HG03039 (cell line): Measurements from ENCODE around the gene ERBB2.
"Not testable (repeated sequence)": the region's sequence is repeated elsewhere in the genome, so short reads cannot be mapped to it uniquely, and the experiment has no call there.

ENCODE experiments used
- ATAC-seq: cut with Tn5 transposase; IDR thresholded peaks from one replicate; pipeline ENCODE4 v1.9.1; 2021; ENCODE audit warnings: mild to moderate bottlenecking, moderate library complexity; ENCODE audit not compliant: unreplicated experiment

ERBB2 gene

DNA sequence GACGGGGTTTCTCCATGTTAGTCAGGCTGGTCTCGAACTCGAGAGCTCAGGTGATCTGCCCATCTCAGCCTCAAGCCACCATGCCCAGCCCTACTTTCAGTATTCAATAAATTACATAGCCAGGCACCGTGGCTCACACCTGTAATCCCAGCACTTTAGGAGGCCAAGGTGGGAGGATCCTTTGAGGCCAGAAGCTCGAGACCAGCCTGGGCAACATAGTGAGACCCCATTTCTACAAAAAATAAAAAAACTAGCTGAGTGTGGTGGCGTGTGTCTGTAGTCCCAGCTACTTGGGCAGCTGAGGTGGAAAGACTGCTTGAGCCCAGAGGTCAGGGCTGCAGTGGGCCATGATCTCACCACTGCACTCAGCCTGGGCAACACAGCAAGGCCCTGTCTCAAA lies 22.2 kb downstream of the ERBB2 start:
- no peak for ATAC-seq

DNA sequence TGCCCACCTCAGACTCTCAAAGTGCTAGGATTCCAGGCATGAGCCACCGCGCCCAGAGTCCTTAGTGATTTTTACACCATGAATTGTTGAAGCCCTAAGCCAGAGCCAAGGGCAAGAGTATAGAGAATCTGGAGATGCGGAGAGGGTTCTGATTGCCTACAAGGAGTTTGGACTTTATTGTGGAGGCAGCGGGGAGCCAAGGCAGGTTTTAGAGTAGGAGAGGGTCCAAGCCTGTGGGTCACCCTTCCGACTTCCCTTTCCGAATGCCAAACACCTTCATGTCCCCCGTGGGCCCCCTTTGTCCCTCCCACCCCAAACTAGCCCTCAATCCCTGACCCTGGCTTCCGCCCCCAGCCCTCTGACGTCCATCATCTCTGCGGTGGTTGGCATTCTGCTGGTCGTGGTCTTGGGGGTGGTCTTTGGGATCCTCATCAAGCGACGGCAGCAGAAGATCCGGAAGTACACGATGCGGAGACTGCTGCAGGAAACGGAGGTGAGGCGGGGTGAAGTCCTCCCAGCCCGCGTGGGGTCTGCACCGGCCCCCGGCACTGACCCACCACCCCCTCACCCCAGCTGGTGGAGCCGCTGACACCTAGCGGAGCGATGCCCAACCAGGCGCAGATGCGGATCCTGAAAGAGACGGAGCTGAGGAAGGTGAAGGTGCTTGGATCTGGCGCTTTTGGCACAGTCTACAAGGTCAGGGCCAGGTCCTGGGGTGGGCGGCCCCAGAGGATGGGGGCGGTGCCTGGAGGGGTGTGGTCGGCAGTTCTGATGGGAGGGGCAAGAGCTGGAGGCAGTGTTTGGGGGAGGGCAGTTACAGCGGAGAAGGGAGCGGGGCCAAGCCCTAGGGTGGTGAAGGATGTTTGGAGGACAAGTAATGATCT lies 23.3 kb downstream of the ERBB2 start:
- no peak for ATAC-seq

DNA sequence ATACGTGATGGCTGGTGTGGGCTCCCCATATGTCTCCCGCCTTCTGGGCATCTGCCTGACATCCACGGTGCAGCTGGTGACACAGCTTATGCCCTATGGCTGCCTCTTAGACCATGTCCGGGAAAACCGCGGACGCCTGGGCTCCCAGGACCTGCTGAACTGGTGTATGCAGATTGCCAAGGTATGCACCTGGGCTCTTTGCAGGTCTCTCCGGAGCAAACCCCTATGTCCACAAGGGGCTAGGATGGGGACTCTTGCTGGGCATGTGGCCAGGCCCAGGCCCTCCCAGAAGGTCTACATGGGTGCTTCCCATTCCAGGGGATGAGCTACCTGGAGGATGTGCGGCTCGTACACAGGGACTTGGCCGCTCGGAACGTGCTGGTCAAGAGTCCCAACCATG lies 24.9 kb downstream of the ERBB2 start:
- no peak for ATAC-seq

DNA sequence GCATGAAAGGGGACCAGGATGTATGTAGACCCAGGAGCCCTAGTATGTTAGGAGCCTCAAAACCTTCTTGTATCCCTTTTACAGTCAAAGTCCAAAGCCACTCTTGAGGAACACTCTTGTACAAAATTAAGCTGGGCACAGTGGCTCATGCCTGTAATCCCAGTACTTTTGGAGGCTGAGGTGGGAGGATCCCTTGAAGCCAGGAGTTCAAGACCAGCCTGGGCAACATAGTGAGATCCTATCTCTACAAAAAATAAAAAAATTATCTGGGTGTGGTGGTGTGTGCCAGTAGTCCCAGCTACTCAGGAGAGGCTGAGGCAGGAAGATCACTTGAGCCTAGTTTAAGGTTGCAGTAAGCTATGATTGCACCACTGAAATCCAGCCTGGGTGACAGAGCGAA lies 26.1 kb downstream of the ERBB2 start:
- ATAC-seq: not testable (repeated sequence)

DNA sequence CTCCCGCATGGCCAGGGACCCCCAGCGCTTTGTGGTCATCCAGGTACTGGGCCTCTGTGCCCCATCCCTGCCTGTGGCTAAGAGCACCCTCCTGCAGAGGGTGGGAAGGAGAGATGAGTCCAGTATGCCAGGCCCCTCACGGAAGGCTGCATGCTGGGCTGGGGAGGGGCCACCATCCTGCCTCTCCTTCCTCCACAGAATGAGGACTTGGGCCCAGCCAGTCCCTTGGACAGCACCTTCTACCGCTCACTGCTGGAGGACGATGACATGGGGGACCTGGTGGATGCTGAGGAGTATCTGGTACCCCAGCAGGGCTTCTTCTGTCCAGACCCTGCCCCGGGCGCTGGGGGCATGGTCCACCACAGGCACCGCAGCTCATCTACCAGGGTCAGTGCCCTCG lies 26.8 kb downstream of the ERBB2 start:
- ATAC-seq: no peak

DNA sequence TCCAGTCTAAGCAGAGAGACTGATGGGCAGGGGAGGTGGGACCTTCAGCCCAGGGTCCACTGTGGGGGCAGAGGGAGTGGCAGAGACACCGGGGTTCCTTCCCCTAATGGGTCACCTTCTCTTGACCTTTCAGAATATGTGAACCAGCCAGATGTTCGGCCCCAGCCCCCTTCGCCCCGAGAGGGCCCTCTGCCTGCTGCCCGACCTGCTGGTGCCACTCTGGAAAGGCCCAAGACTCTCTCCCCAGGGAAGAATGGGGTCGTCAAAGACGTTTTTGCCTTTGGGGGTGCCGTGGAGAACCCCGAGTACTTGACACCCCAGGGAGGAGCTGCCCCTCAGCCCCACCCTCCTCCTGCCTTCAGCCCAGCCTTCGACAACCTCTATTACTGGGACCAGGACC lies 27.7 kb downstream of the ERBB2 start:
- ATAC-seq: no peak

DNA sequence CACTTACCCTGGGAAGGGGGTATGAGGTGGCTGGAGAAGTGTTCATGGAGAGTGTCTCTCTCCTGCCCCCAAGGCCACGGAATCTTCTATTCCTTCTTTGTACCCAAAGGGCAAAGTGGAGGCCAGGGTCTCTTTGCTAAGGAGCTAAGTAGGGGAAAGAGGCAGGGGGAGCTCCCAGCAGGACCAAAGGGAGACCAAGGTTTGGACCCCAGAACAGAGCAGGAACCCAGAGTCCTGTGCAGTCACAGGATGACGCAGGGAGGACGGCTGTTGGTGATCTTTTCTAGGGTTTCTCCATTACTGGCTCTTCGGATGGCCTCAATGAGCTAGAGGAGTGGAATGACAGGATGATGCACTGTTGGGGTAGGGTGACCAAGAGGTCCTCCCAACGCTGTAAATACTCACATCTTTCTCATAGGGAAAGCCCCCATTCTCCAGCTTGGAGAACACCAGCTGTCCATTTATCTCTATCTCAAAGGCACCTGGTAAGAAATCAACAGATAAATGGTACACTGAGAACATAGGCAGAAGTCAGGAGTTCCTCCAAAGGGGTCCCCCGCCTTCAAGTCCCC lies 29.5 kb downstream of the ERBB2 start:
- no peak for ATAC-seq

DNA sequence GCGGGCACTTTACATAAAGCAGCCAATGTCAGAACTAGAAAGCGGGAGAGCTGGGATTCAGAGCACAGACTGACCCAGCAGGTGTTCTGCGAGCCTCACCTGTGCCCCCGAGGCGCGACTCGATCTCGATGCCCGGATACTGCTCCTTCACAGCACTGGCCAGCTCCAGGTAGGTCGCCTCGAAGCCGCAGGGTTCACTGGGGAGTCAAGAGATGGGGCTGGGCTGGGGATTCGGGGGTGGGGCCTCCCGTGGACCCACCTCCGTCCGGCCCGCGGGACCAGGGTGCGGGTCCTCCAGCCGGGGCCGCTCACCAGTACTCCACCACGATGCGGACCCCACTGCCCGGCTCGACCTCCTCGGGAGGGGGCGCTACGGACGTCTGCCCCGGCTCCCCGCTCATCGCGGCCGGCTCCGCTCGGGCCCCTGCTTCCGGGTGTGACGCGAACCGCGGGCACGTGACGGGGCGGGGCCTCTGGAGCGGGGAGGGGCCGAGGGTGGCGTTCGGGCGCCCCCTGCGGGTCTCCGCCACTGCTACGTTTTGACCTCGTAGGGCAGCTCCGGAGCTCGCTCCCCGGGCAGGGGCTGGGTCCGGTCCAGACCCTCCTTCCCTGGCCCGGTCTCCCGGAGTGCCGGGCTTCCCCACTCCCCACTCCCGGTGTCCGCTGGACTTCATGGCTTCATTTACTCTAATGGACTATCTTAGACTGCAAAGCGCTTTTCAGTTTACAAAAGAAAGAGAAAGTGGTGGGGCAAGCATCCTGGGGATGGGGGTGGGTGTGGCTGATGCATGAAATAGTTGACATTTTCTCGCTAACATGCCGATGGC lies 30.4 kb downstream of the ERBB2 start, which contains the start of gene MIEN1:
Gene MIEN1 (minus strand): TSS at position 438 of the 827 bp plus-strand sequence. CDS start 37 bp downstream, at position 401.
- peak; percentile 83 for ATAC-seq

DNA sequence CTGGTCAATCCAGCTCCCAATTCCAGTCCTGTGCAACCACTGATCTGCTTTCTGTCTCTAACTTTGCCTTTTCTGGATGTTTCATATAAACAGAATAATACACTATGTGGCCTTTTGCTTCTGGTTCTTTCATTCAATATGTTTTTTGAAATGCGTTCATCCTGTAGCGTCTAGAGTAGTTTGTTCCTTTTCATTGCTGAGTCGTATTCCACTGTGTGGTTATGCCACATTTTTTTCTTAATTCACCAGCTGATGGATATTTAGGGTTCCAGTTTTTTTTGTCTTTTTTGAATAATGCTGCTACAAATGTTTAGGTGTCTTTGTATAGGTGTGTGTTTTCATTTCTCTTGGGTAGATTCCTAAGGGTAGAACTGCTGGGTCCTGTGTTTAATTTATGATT lies 32.7 kb downstream of the ERBB2 start:
- ATAC-seq: no peak

DNA sequence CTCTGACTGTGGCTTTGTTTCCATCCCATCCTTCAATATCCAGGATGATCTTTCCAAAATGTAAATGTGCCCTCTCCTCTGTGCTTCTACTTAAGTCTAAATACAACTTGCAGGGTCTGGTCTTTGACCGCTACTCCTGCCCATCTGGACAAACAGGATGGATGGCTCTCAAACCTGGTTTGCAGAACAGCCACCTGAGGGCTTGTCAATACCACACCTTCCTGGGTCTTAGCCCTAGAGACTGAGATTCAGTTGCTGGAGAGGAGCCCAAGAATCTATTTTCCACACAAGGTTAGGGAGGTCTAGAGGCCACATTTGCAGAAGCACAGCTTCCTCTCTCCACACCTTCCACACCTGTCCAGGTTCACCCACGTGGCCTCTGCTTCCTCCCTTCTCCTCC lies 36.0 kb downstream of the ERBB2 start:
- no peak for ATAC-seq

DNA sequence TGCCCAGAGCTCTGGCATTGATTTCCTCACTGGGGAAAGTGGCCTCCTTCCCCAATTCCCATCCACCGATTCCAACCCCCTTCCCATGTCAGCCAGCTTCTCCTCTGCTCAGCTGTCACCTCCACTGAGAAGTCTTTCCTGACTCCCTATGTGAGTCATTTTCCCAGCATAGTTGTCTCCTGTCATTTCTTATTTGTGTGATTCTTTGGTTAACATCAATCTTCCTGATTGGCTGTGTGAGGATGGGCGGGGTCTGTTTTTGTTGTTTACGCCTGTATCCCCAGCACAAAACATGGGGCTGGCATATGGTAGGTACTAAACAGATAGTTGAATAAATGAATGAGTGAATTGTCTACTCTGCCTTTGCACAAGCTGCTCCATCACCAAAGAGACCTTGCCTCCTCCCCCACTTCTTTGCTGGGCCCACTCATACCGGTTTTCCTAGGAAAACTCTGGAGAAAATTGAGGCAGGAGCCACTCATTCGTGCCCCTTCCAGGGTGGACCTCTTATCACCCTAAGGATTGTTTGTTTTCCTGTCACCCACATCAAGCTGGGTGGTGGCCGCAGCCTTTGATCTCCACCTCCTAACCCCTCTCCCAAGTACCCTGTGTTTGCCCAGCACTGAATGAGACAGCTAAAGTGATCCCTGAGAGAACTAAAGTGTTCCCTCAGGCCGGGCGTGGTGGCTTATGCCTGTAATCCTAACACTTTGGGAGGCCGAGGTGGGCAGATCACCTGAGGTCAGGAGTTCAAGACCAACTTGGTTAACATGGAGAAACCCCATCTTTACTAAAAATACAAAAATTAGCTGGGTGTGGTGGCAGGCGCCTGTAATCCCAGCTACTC lies 36.7 kb downstream of the ERBB2 start:
- ATAC-seq: no peak

DNA sequence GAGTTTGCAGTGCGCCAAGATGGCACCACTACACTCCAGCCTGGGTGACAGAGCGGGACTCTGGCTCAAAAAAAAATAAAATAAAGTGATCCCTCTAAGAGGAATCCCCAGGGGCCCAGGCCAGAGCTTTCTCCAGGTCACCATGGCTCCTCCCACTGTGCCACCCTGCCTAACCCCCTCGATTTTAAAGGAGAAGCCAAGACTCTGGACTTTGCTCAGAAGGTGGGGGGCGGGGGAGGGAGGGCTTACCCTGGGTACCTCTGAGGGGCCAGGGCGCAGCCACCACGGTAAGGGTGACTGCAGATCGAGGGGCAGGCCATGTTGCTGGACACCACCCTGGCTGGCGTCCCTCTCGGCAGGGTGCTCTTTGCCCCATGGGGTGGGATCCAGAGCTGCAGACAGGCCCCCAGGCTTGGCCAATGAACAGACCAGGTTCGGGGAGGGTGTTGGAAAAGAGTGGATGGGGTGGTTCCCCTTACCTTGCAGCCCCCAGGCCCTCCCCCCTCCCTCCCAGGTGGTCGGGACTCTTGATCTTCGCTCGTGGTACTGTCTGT lies 37.4 kb downstream of the ERBB2 start:
- no peak for ATAC-seq

DNA sequence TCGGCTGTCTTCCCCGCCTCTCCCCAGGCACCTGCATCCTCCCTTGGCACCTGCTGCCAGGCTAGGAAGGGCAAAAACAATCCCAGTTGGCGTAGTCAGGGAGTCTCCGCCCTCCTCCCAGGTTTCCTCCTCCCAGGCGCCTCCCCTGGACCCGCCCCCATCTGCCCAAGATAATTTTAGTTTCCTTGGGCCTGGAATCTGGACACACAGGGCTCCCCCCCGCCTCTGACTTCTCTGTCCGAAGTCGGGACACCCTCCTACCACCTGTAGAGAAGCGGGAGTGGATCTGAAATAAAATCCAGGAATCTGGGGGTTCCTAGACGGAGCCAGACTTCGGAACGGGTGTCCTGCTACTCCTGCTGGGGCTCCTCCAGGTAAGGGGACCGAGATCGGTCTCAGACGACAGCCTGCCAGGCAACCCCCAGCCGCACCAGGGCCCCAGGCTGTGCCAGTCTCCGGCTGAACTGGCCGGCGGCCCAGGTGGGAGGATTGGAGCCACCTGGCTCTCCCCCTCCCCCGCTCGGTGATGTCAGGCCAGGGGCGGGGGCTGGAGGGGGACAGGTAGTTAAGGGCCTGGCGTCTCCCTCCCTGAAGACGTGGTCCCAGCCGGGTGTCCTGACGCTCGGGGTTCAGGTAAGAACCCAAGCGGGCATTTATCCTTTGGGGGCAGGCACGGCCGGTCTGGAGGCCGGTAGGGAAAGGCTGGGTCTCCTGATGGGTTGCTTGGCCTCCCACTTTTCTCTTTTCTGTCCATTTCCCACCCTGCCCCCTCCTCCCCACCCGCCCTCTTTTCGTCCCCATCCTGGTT lies 38.1 kb downstream of the ERBB2 start, which contains the start of gene GRB7:
Gene GRB7 (plus strand): TSS at position 179 of the 808 bp plus-strand sequence. CDS start 4,364 bp downstream, outside the sequence.
- no peak for ATAC-seq

DNA sequence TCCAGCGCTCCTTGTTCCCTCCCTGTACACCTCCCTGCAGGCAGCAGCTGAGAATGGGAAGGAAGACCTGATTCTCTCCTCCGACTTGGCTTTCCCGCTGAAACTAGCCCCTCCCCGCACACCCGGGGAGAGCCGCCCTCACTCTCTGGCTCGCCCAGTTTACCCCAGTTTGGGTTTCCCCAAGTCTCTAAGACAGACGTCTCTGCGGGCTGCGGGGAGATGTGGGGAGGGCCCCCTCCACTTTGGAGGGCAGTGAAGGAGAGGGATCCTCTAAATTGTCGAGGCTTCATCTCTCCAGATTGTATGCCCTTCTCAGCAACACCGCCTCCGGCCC lies 38.7 kb downstream of the ERBB2 start:
- no peak for ATAC-seq

DNA sequence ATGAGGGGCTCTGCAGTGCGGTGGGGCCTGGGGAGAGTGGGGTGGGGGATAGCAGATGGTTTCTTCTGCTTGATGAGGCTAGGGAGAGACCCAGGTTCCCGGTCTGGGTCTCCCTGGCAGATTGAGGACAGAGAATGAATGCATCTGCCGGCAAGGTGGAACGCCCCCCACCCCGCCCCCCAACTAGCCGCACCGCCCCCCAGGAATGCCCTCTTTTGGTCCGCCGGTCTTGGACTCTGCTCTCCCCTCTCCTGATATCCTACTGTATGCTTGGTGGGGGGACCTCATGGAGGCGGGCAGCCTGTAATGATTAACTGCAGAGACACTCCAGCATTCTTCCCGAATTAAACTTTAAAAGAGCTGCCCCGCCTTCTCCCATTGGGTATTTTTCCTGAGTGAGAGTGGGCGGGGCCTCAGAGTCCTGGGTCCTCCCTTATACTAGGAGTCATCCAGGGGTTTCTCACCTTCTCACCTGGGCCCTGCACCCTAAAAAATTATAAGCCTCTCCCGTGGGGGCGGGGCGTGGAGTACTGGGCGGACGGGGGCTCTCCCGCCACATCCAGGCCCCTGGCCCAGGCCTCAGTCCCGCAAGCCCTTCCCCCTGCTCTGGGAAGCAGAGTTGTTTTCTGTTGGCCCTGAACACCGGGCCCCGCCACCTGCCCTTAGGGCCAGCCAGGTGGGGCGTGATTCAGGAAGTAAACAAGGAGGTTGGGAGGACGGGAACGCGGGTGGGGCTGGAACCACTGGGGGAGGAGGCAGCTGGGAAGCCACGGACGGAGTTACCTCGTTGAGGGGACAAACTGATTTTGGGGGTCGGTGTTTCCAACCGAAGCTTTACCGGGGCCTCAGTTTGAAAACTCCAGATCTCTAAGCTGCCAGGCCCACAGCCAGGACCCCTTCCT lies 39.4 kb downstream of the ERBB2 start:
- no peak for ATAC-seq

DNA sequence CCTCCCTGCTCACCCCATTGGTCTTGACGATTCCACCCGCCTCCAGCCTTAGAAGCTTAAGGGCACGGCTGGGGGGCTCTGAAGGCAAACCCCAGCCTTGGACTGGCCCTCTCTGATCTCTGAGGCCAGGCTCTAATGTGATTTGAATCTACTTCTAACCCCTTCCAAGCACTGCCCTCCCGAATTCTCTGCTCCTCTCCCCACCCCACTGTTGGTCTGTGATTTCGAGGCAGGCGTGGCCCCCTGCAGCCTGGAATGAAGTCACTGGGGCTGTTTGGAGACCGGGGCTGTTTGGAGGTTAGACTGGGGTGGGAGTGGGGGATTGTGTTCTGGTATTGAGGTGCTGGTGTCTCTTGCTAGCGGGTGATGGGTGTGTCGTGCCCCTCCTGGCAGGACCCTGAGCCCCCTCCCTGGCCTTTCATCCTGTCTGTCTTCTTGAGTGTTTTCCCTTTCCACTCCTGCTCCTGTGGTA lies 40.1 kb downstream of the ERBB2 start:
- ATAC-seq: no peak

DNA sequence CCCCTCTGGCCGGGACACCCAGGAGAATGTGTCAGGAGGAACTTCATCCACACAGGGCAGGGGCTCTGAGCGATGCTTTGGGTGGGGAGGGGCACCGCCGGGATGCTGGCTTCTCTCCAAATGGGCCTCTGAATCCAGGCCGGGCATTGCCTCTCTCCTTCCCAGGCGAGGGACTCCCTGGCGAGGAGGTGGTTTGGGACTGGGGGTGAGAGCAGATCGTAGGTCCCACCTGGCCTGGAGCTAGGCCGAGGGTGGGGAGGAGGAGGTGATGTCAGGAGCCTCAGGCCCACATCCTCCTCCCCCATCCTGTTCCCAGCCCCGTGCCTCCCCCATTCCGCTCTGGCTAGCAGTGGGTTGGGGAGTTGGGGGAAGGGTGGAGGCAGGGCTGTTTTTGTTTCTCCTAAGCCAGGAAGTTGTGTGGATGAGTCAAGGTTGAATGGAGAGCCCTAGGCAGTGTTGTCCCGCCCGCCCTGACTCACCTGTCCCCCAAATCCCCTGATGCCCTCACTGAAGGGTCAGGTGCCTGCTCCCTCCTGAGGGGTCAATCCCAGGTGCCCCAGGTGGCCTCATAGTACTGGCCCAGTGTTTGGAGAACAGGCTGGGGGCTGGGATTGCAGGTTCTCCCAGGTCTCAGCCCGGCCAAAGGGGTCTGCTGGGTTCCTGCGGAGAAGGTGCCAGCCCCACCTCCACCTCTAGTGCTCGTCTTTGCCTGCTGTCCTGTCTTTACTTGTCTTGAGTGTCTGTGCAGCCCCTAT lies 40.7 kb downstream of the ERBB2 start:
- no peak for ATAC-seq
